Measurements from ENCODE around the gene SEMA6A. TPM values are rescaled to one million over a fixed set of nuclear protein-coding genes. Genes with fewer than 3 reads are reported as not detected.

SEMA6A gene
- total RNA-seq, 1 donor from 2014 or later, result 17.8 TPM

DNA sequence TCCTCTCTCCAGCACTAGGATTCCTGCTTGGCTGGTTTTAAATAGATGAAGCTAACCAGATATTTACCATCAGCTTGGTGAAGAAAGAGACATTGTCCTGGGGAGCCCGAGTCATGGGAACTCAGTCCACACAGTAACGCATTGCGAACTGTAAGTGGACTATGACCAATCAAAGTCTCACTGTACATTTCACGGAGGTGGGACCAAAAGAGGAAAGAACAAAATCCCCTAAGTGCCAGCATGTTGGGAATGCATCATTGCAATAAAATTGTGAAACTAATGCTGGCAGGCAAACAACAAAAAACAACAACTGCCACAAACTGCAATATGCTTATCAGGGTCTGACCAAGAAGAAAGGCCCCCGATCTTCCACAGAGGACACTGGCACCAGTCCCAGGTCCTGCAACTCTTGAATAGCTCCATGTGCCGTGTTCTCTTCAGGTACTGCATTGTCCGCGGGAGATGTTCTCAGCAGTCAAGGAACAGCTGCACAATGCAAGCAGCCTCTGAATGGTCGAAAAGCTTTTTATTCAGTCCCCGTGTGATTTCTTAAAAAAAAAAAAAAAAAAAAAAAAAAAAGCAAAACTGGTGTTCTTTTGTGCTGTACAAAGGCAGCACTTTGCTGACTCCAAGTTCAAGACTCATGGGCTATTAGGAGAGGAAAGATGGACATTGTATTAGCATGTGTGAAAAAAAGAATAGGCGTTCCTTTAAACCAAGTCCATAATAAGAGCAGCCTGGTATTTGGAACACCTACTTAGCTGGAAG, 38.1 kb downstream of the SEMA6A start:
- DNase-seq (ENCODE audit: low spot score in 2 of 2), result no peak
- Histone ChIP-seq H3K9me3 (no peaks in the 10 kb centered on the region), H3K4me1 (no peaks in the 10 kb centered on the region), H3K4me3 (no peak overlapping the region), H3K27ac (no peak overlapping the region), H3K27me3 (no peaks in the 10 kb centered on the region), H3K36me3 (no peaks in the 10 kb centered on the region)
- intact Hi-C loops (cut with DNase I), result no loop called here
- TF ChIP-seq, protein P1, sequence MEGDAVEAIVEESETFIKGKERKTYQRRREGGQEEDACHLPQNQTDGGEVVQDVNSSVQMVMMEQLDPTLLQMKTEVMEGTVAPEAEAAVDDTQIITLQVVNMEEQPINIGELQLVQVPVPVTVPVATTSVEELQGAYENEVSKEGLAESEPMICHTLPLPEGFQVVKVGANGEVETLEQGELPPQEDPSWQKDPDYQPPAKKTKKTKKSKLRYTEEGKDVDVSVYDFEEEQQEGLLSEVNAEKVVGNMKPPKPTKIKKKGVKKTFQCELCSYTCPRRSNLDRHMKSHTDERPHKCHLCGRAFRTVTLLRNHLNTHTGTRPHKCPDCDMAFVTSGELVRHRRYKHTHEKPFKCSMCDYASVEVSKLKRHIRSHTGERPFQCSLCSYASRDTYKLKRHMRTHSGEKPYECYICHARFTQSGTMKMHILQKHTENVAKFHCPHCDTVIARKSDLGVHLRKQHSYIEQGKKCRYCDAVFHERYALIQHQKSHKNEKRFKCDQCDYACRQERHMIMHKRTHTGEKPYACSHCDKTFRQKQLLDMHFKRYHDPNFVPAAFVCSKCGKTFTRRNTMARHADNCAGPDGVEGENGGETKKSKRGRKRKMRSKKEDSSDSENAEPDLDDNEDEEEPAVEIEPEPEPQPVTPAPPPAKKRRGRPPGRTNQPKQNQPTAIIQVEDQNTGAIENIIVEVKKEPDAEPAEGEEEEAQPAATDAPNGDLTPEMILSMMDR (IDR thresholded peaks at IDR 0.05), result no peak

DNA sequence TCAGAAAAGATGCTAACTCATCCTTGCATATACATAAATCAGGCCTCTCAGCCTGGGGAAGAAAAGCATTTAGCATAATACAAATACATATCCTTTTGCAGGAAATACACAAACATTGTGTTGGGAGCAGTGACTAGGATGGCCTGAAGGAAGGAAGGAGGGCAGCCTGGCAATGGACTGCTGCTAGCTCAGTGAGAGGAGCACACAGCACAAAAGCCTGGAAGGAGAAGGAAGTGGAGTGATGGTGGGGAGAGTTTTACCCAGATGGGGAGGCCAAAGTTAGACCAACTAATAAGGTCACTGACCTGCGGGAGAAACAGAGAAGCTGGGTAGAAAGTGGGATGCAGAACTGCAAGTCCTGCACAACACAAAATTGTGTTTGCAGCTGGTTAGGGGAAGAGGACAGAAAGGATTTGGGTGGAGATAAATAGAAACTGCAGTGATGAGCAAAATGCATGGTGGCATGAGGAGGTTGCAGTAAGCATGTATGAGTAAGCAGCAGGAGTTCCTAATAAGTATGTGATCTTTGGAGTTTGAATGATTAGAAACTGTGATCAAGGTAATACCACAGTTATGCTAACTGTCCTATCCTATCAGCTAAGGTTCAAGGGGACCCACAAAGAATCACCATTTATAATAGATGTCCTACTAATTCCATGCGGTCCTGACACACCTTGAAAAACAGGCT, 39.5 kb downstream of the SEMA6A start:
- no peak overlapping the region for H3K27ac ChIP-seq
- DNase-seq (ENCODE audit: low spot score in 2 of 2), result no peak
- no peaks in the 10 kb centered on the region for H3K4me1 ChIP-seq
- TF ChIP-seq, protein P1 (IDR thresholded peaks at IDR 0.05), result no peak
- H3K4me3 ChIP-seq, result no peak overlapping the region
- intact Hi-C loops (cut with DNase I), result no loop called here
- H3K27me3 ChIP-seq, result no peaks in the 10 kb centered on the region
- H3K9me3 ChIP-seq, result no peaks in the 10 kb centered on the region
- H3K36me3 ChIP-seq, result no peaks in the 10 kb centered on the region

DNA sequence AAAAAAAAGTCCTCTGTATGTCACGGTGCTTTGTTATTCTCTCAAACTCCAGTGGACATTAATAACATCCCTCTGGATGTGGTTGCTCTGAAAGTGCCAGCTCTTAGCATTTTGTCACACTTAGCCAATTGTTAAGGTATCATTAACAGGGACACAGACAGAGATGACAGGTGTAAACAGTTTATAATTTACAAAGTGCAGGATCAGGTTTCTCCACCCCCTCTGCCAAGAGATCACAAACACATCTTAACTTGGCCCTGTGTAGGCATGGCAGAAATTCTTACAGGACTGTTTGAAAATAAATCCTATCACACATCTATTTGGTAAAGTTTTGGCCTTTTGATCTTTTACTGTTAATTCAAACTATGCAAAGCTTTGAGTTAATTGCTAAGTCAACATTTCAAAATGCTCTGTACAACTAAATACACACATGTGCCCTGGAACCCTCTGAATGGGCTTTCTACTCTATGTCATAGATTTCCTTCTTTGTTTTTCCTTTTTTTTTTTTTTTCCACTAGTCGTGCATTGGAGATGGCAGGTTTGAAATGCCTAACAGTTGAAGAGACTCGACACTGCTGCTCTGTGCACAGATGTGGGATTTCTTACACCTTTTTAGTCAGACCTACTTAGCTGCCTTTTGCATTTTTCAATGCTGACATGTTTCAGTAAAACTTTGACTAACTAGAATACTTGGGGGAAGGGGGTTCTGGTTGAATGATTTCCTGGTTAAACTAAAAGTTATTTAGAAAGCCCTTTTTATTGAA, 41.7 kb downstream of the SEMA6A start:
- TF ChIP-seq, protein P1 (IDR thresholded peaks at IDR 0.05), result no peak
- Histone ChIP-seq H3K27me3 (no peaks in the 10 kb centered on the region), H3K4me1 (no peaks in the 10 kb centered on the region), H3K36me3 (no peaks in the 10 kb centered on the region), H3K27ac (no peak overlapping the region), H3K4me3 (no peak overlapping the region), H3K9me3 (no peaks in the 10 kb centered on the region)
- intact Hi-C loops (cut with DNase I), result no loop called here
- no peak for DNase-seq (ENCODE audit: low spot score in 2 of 2)

DNA sequence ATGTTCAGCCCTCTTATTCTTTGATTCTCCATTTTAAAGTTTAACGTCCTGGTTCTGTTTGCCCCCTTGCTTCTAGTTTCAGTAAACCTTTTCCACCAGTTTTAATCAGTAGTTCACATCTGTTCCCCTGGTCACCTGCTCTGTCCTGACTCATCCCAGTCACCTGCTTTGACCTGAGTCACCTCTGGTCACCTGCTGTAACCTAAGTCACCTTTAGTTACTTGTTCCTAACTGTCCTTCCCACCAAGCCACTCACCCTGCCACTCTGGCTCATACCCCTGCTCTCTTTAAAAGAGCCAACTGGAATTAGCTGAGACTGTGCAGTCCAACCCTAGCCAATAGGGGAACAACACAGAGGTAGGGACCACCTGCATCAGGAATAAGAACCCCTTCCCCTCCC, 43.0 kb downstream of the SEMA6A start:
- DNase-seq (ENCODE audit: low spot score in 2 of 2), result no peak
- no peak overlapping the region for H3K27ac ChIP-seq
- no peaks in the 10 kb centered on the region for H3K36me3 ChIP-seq
- no peaks in the 10 kb centered on the region for H3K9me3 ChIP-seq
- no peaks in the 10 kb centered on the region for H3K27me3 ChIP-seq
- H3K4me3 ChIP-seq, result no peak overlapping the region
- TF ChIP-seq, protein P1 (IDR thresholded peaks at IDR 0.05), result no peak
- intact Hi-C loops (cut with DNase I), result no loop called here
- H3K4me1 ChIP-seq, result no peaks in the 10 kb centered on the region

DNA sequence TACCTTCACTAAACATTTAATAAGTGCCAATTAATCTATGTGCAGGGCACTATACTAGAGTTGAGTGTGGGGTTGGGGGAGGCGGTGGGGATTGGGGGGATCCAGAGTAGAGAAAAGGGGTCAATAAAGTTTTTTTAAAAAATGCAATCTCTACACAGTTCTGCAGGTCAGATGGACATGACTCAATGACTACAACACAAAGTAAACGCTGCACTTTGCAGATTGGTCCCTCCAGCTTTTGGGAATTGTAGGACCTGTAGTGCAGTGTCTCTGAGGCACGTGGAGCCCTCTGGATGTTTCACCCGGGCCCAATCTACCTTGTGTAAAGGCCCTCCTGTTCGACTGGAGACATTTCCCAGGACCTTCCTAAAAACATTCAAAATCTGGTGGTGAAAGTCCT, 43.5 kb downstream of the SEMA6A start:
- H3K36me3 ChIP-seq, result no peaks in the 10 kb centered on the region
- no peak overlapping the region for H3K4me3 ChIP-seq
- H3K27me3 ChIP-seq, result no peaks in the 10 kb centered on the region
- intact Hi-C loops (cut with DNase I), result no loop called here
- no peak overlapping the region for H3K27ac ChIP-seq
- no peaks in the 10 kb centered on the region for H3K9me3 ChIP-seq
- no peaks in the 10 kb centered on the region for H3K4me1 ChIP-seq
- TF ChIP-seq, protein P1 (IDR thresholded peaks at IDR 0.05), result no peak
- DNase-seq (ENCODE audit: low spot score in 2 of 2), result no peak

Data from ascending aorta (tissue), 2 donors.